ENCODE measurements around the gene NT5DC2.

NT5DC2 gene

GRCh38 chr3:52490939-52491526 lies 42.6 kb downstream of the NT5DC2 start:
- no peak overlapping the region for H3K27ac ChIP-seq
- DNase-seq (ENCODE audit: low read depth, low spot score) = no peak

- DNase-seq (ENCODE audit: low read depth, low spot score) = no peak
- H3K27ac ChIP-seq = no peak overlapping the region
Observed at GRCh38 chr3:52490035-52490938, 43.4 kb downstream of the NT5DC2 start.

- no peak overlapping the region for H3K27ac ChIP-seq
- no peak for DNase-seq (ENCODE audit: low read depth, low spot score)
Observed at GRCh38 chr3:52489453-52489852, 44.2 kb downstream of the NT5DC2 start.

- H3K27ac ChIP-seq = no peak overlapping the region
- DNase-seq (ENCODE audit: low read depth, low spot score) = no peak
Observed at GRCh38 chr3:52488746-52489145, 44.9 kb downstream of the NT5DC2 start.

- H3K27ac ChIP-seq = no peak overlapping the region
- no peak for DNase-seq (ENCODE audit: low read depth, low spot score)
Observed at GRCh38 chr3:52487788-52488691, 45.6 kb downstream of the NT5DC2 start.

- DNase-seq (ENCODE audit: low read depth, low spot score) = no peak
- no peak overlapping the region for H3K27ac ChIP-seq
Observed at GRCh38 chr3:52487050-52487787, 46.4 kb downstream of the NT5DC2 start.

- no peak for DNase-seq (ENCODE audit: low read depth, low spot score)
- H3K27ac ChIP-seq = no peak overlapping the region
Observed at GRCh38 chr3:52484680-52485461, 48.8 kb downstream of the NT5DC2 start.

GRCh38 chr3:52483577-52484381 lies 49.9 kb downstream of the NT5DC2 start:
- peak; percentile 27 for DNase-seq (ENCODE audit: low read depth, low spot score)
- H3K27ac ChIP-seq = peak overlapping the region; percentile 47

- DNase-seq (ENCODE audit: low read depth, low spot score) = no peak
- peak overlapping the region; percentile 47 for H3K27ac ChIP-seq
Observed at GRCh38 chr3:52483081-52483480, 50.6 kb downstream of the NT5DC2 start.

- no peak for DNase-seq (ENCODE audit: low read depth, low spot score)
- H3K27ac ChIP-seq = no peak overlapping the region
Observed at GRCh38 chr3:52481819-52482521, 51.7 kb downstream of the NT5DC2 start.

- H3K27ac ChIP-seq = no peak overlapping the region
- no peak for DNase-seq (ENCODE audit: low read depth, low spot score)
Observed at GRCh38 chr3:52480768-52481715, 52.6 kb downstream of the NT5DC2 start.

- H3K27ac ChIP-seq = no peak overlapping the region
- DNase-seq (ENCODE audit: low read depth, low spot score) = no peak
Observed at GRCh38 chr3:52479877-52480575, 53.6 kb downstream of the NT5DC2 start.

- DNase-seq (ENCODE audit: low read depth, low spot score) = no peak
- H3K27ac ChIP-seq = no peak overlapping the region
Observed at GRCh38 chr3:52479037-52479876, 54.4 kb downstream of the NT5DC2 start.

- no peak for DNase-seq (ENCODE audit: low read depth, low spot score)
- no peak overlapping the region for H3K27ac ChIP-seq
Observed at GRCh38 chr3:52477796-52478095, 55.9 kb downstream of the NT5DC2 start.

- no peak overlapping the region for H3K27ac ChIP-seq
- DNase-seq (ENCODE audit: low read depth, low spot score) = no peak
Observed at GRCh38 chr3:52477076-52477795, 56.4 kb downstream of the NT5DC2 start.
